Endothelial cell of umbilical vein (primary cell): ENCODE measurements around the gene SPINT2. TPM values are rescaled to one million over a fixed set of nuclear protein-coding genes. Genes with fewer than 3 reads are reported as not detected.

Source experiments
- BruUV-seq: library from RNA; stranded (reverse); fragments of 400-500 nt; replicated peaks from 2 replicates; lab custom pipeline; 2021; lab: Mats Ljungman, UMichigan
- CTCF ChIA-PET: fragments of 300-600, 350-600 bp; sonication (Branson Sonifier 250); formaldehyde crosslinking; loops from one replicate; lab custom pipeline; 2021; ENCODE audit warnings: antibody characterized with exemption, inconsistent platforms; lab: Charles Lee
- POLR2A ChIA-PET: fragments of 300-600, 350-600 bp; sonication (Branson Sonifier 250); formaldehyde crosslinking; loops from one replicate; lab custom pipeline; 2021; ENCODE audit warnings: antibody characterized with exemption, inconsistent platforms; lab: Charles Lee
- DNase-seq: peaks from one replicate; pipeline ENCODE4 v3.0.0-alpha.2; 2011; ENCODE audit warnings: low read depth, low spot score
- FAIRE-seq: peaks from 2 replicates; lab custom pipeline; 2011; peaks lifted over from hg19 to GRCh38; lab: Jason Lieb, UNC
- H2AFZ ChIP-seq: 2 replicates; pipeline ENCODE4 v1.6.0; 2012; ENCODE audit warnings: low read depth, low read length, control low read depth, inconsistent platforms
- H3K27ac ChIP-seq: 2 replicates; pipeline ENCODE4 v1.5.1; 2011; ENCODE audit warnings: low read depth, mild to moderate bottlenecking, control low read depth, low read length, moderate library complexity; ENCODE audit not compliant: insufficient read depth
- H3K27me3 ChIP-seq, 2 experiments: 2 replicates each; pipeline versions ENCODE4 v1.6.0 to v1.6.1; 2011; ENCODE audit warnings: low read length in 2 of 2, mixed read lengths in 1 of 2; ENCODE audit not compliant: control insufficient read depth in 2 of 2, insufficient read depth in 2 of 2
- H3K36me3 ChIP-seq, 2 experiments: 2 replicates in 1 of 2; 3 replicates in 1 of 2; pipeline ENCODE4 v1.5.1; 2011; ENCODE audit warnings: low read length in 2 of 2, mild to moderate bottlenecking in 1 of 2, moderate library complexity in 1 of 2; ENCODE audit not compliant: control insufficient read depth in 2 of 2, insufficient read depth in 2 of 2; ENCODE audit errors: extremely low read depth in 1 of 2
- H3K4me1 ChIP-seq: 3 replicates; pipeline ENCODE4 v1.5.1; 2011; ENCODE audit warnings: mild to moderate bottlenecking, low read length; ENCODE audit not compliant: control insufficient read depth, insufficient read depth; ENCODE audit errors: extremely low read depth
- H3K4me2 ChIP-seq: 2 replicates; pipeline ENCODE4 v1.6.1; 2011; ENCODE audit warnings: low read length, control low read depth, mixed read lengths; ENCODE audit not compliant: insufficient read depth
- H3K4me3 ChIP-seq, 3 experiments: fragments of 200-600 bp in 1 of 3; sonication (generic), shearing (Covaris generic) in 1 of 3; replicated peaks in 1 of 3; 2 replicates each; pipeline ENCODE4 v1.5.1; 2011 to 2016; ENCODE audit warnings: control low read depth in 3 of 3, low read length in 3 of 3, mild to moderate bottlenecking in 2 of 3, inconsistent platforms in 1 of 3, low read depth in 1 of 3, moderate library complexity in 1 of 3; ENCODE audit not compliant: insufficient read depth in 1 of 3
- H3K79me2 ChIP-seq: 2 replicates; pipeline ENCODE4 v1.6.0; 2012; ENCODE audit warnings: low read length, inconsistent platforms; ENCODE audit not compliant: control insufficient read depth, insufficient read depth
- H3K9ac ChIP-seq: replicated peaks from 2 replicates; pipeline ENCODE3; 2011; ENCODE audit warnings: low read length, control low read depth; ENCODE audit not compliant: insufficient read depth; ENCODE audit errors: extremely low read depth
- H3K9me1 ChIP-seq: replicated peaks from 3 replicates; pipeline ENCODE4 v1.6.0; 2011; ENCODE audit warnings: mild to moderate bottlenecking, low read length; ENCODE audit not compliant: control insufficient read depth, insufficient read depth; ENCODE audit errors: extremely low read depth
- H3K9me3 ChIP-seq: replicated peaks from 2 replicates; pipeline ENCODE4 v1.5.1; 2012; ENCODE audit warnings: low read length, inconsistent platforms; ENCODE audit not compliant: control insufficient read depth, insufficient read depth
- H4K20me1 ChIP-seq: replicated peaks from 2 replicates; pipeline ENCODE3; 2011; ENCODE audit warnings: mild to moderate bottlenecking, low read length; ENCODE audit not compliant: control insufficient read depth, insufficient read depth; ENCODE audit errors: extremely low read depth
- EZH2 ChIP-seq: IDR thresholded peaks from 2 replicates; pipeline ENCODE4 v1.6.1; 2012; ENCODE audit warnings: borderline replicate concordance, low read depth, mild to moderate bottlenecking, moderate library complexity, low read length, inconsistent platforms; ENCODE audit not compliant: severe bottlenecking
- FOS ChIP-seq: IDR thresholded peaks from 2 replicates; pipeline ENCODE4 v1.6.1; 2011; ENCODE audit warnings: mild to moderate bottlenecking, low read length, moderate library complexity, borderline replicate concordance; ENCODE audit not compliant: insufficient read depth
- GATA2 ChIP-seq: IDR thresholded peaks from 2 replicates; pipeline ENCODE4 v1.7.0; 2011; ENCODE audit warnings: low read depth, mild to moderate bottlenecking, moderate library complexity, mixed read lengths, low read length; ENCODE audit not compliant: insufficient read length, insufficient read depth
- JUN ChIP-seq: IDR thresholded peaks from 2 replicates; pipeline ENCODE4 v1.6.1; 2011; ENCODE audit warnings: borderline replicate concordance, low read depth; ENCODE audit not compliant: insufficient read length, insufficient read depth
- MYC ChIP-seq: IDR thresholded peaks from one replicate; pipeline ENCODE4 v1.6.1; 2011; ENCODE audit warnings: mild to moderate bottlenecking, low read depth, low read length
- POLR2A ChIP-seq: IDR thresholded peaks from 2 replicates; pipeline ENCODE4 v1.6.1; 2012; ENCODE audit warnings: low read depth, mild to moderate bottlenecking, control low read depth, low read length
- POLR2AphosphoS5 ChIP-seq: IDR thresholded peaks from 2 replicates; pipeline ENCODE4 v1.6.1; 2012; ENCODE audit warnings: low read depth, mild to moderate bottlenecking, control low read depth, low read length, moderate library complexity; ENCODE audit not compliant: insufficient read depth
- dilution Hi-C: fragments of 300-500 bp; cut with MboI; formaldehyde crosslinking; loops from one replicate; pipeline ENCODE4 v1.15.0; 2019; ENCODE audit warnings: low sequenced_read_pairs; ENCODE audit not compliant: extremely low pct_ligation_motif_present
- intact Hi-C: fragments of 100-400 bp; cut with micrococcal nuclease; formaldehyde crosslinking; loops from one replicate; pipeline ENCODE4 v1.10.0; 2022
- polyA plus RNA-seq, 4 experiments: library from polyadenylated mRNA; depleted of rRNA in 3 of 4; stranded (reverse) in 3 of 4; unstranded in 1 of 4; fragments of >200 nt; gene quantifications; 2 replicates each; pipeline versions ENCODE4 v1.2.1 to v1.2.3, GENCODE V29; 2011 to 2012; ENCODE audit warnings: missing spikeins in 1 of 4
- total RNA-seq: library from RNA; stranded (reverse); gene quantifications from 2 replicates; pipeline ENCODE4 v1.2.3, GENCODE V29; 2021
- TF ChIP-seq, protein P1 (sequence below), 2 donors: IDR thresholded peaks; 1 replicate in 1 of 2; 2 replicates in 1 of 2; pipeline ENCODE4 v1.5.1; 2011; ENCODE audit warnings: low read length in 2 of 2, mild to moderate bottlenecking in 2 of 2, moderate library complexity in 2 of 2, control low read depth in 1 of 2, inconsistent platforms in 1 of 2, low read depth in 1 of 2; ENCODE audit not compliant: insufficient read depth in 1 of 2; ENCODE audit errors: extremely low read depth in 1 of 2
- TF ChIP-seq, protein P2 (sequence below): IDR thresholded peaks from 2 replicates; pipeline ENCODE4 v1.6.1; 2011; ENCODE audit not compliant: insufficient read depth, insufficient read length

The SPINT2 gene
- total and polyA plus RNA-seq, 2 donors (not counting 3 experiments of a cell fraction or from before 2014, with no cell fraction given): 28.9 to 46.6 TPM

DNA sequence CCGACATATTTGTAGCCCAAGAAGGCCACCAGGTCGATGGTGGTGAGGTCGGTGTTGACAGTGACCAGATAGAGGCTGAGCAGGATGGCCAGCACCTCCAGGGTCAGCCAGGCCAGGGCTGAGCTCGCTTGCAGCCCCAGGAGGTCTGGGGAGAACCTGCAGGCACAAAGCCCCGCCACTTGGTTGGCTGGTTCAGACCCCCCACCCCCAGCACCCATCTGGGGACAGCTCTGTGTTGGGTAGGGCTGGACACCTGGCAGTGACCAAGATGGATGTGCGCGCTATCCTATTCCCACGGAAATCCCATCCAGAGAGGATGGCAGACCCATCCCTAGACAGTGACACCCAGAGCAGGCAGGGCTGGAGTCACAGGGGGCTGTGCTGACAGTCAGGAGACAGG is 43.2 kb downstream of the SPINT2 start:
- no peak overlapping the region for H3K4me2 ChIP-seq
- no peaks in the 10 kb centered on the region for H4K20me1 ChIP-seq
- no peaks in the 10 kb centered on the region for H3K27me3 ChIP-seq
- H3K36me3 ChIP-seq: peaks cover 0 to 10% of the 10 kb centered on the region in 2 experiments
- dilution Hi-C loops: no loop called here
- H3K9me1 ChIP-seq: no peaks in the 10 kb centered on the region
- intact Hi-C loops: no loop called here
- CTCF ChIA-PET: interaction anchor here (1.2 kb wide), 1 partner anchor 28 kb away, joined by 3 read pairs; the partner anchor contains the start of gene CATSPERG
- no peak for DNase-seq
- H3K4me3 ChIP-seq: no peak overlapping the region
- POLR2A ChIA-PET: no interaction called here
- H3K27ac ChIP-seq: no peak overlapping the region
- no peaks in the 10 kb centered on the region for H3K9me3 ChIP-seq
- no peak for FAIRE-seq
- H3K79me2 ChIP-seq: no peaks in the 10 kb centered on the region
- peaks cover 16% of the 10 kb centered on the region for H3K4me1 ChIP-seq
- no peak overlapping the region for H3K9ac ChIP-seq
- BruUV-seq: no TSS peak
- TF ChIP-seq MYC: no peak
- no peak for TF ChIP-seq JUN
- H2AFZ ChIP-seq: no peak overlapping the region

DNA sequence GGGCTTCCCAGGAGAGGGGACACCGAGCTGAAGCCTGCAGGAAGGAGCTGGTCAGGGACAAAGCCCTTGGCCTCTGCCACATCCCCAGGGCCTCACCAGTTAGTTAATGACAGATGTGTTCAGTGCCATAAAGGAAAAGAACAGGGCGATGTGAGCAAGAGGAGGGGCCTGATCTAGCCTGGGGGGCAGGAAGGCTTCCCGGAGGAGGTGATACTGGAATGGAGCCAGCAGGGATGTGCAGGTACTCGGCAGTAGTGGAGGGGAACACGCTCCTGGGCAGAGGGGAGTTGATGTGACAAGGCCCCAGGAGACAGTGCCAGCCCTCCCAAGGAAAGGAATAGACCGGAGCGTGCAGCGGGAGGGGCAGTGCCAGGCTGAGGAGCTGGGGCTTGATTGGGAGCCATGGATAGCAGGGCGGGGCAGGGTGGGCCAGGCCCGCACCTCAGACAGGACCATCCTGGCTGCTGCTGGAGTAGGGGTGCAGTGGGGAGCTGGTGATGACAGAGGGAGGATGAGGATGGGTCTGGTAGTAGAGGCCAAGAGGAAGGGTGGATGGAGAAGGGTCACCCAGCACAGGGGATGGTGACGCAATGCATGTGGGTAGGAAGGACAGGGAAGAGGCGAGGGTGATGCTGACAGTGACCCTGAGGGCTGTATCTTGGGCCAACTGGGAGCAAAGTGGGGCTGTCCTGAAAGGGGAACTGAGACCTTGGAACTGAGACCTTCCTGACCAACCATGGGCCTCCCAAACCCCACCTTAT is 43.8 kb downstream of the SPINT2 start:
- H3K27me3 ChIP-seq: no peaks in the 10 kb centered on the region
- H3K9me3 ChIP-seq: no peaks in the 10 kb centered on the region
- H3K9me1 ChIP-seq: no peaks in the 10 kb centered on the region
- H3K9ac ChIP-seq: no peak overlapping the region
- FAIRE-seq (no peak), DNase-seq (no peak)
- CTCF ChIA-PET: interaction anchor here (1.2 kb wide), 1 partner anchor 28 kb away, joined by 3 read pairs; the partner anchor contains the start of gene CATSPERG
- BruUV-seq: no TSS peak
- H3K36me3 ChIP-seq: peaks cover 0 to 10% of the 10 kb centered on the region in 2 experiments
- H3K27ac ChIP-seq: no peak overlapping the region
- dilution Hi-C loops (no loop called here), intact Hi-C loops (no loop called here)
- no peaks in the 10 kb centered on the region for H3K79me2 ChIP-seq
- no peaks in the 10 kb centered on the region for H4K20me1 ChIP-seq
- no peak overlapping the region for H2AFZ ChIP-seq
- peaks cover 16% of the 10 kb centered on the region for H3K4me1 ChIP-seq
- POLR2A ChIA-PET: no interaction called here
- H3K4me2 ChIP-seq: no peak overlapping the region
- H3K4me3 ChIP-seq: no peak overlapping the region
- TF ChIP-seq, protein P1, sequence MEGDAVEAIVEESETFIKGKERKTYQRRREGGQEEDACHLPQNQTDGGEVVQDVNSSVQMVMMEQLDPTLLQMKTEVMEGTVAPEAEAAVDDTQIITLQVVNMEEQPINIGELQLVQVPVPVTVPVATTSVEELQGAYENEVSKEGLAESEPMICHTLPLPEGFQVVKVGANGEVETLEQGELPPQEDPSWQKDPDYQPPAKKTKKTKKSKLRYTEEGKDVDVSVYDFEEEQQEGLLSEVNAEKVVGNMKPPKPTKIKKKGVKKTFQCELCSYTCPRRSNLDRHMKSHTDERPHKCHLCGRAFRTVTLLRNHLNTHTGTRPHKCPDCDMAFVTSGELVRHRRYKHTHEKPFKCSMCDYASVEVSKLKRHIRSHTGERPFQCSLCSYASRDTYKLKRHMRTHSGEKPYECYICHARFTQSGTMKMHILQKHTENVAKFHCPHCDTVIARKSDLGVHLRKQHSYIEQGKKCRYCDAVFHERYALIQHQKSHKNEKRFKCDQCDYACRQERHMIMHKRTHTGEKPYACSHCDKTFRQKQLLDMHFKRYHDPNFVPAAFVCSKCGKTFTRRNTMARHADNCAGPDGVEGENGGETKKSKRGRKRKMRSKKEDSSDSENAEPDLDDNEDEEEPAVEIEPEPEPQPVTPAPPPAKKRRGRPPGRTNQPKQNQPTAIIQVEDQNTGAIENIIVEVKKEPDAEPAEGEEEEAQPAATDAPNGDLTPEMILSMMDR (IDR thresholded peaks at IDR 0.05; ENCODE audit: extremely low read depth in 1 of 2, insufficient read depth in 1 of 2, low read depth in 1 of 2, low read length in 2 of 2): no peak
- TF ChIP-seq GATA2 (no peak), MYC (no peak), FOS (no peak), POLR2AphosphoS5 (no peak), JUN (no peak), POLR2A (no peak), EZH2 (no peak)
- TF ChIP-seq, protein P2, sequence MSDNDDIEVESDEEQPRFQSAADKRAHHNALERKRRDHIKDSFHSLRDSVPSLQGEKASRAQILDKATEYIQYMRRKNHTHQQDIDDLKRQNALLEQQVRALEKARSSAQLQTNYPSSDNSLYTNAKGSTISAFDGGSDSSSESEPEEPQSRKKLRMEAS: no peak
